SK-N-SH treated with all-trans-retinoic acid at 6 μM for 48 hours (cell line): Measurements from ENCODE around the gene KBTBD4.

Experiments used
- ATAC-seq: fragments of 200-7000 bp; cut with Tn5 transposase; 3 replicates; pipeline ENCODE4 v1.9.1; 2020; ENCODE audit warnings: mild to moderate bottlenecking, moderate library complexity
- ARNTL ChIP-seq: fragments of 450-650 bp; formaldehyde crosslinking; IDR thresholded peaks from 2 replicates; pipeline ENCODE4 v1.5.0; 2020; ENCODE audit warnings: low read depth, mild to moderate bottlenecking, moderate library complexity, borderline replicate concordance
- BACH2 ChIP-seq: fragments of 250-450 bp; sonication (Bioruptor Pico); IDR thresholded peaks from 2 replicates; pipeline ENCODE4 v1.9.0; 2021; ENCODE audit warnings: mild to moderate bottlenecking, borderline replicate concordance
- CSDC2 ChIP-seq: fragments of 250-450 bp; sonication (Bioruptor Pico); IDR thresholded peaks from 2 replicates; pipeline ENCODE4 v1.5.0; 2020; ENCODE audit warnings: mild to moderate bottlenecking, moderate library complexity
- ESRRG ChIP-seq: fragments of 250-450 bp; sonication (Bioruptor Pico); IDR thresholded peaks from 2 replicates; pipeline ENCODE4 v1.6.1; 2021; ENCODE audit warnings: mild to moderate bottlenecking
- GLIS3 ChIP-seq: fragments of 250-450 bp; sonication (Bioruptor Pico); IDR thresholded peaks from 2 replicates; pipeline ENCODE4 v1.5.0; 2020; ENCODE audit warnings: mild to moderate bottlenecking, moderate library complexity
- ISL1 ChIP-seq: fragments of 250-450 bp; sonication (Bioruptor Pico); IDR thresholded peaks from 2 replicates; pipeline ENCODE4 v2.1.2; 2022; ENCODE audit warnings: mild to moderate bottlenecking, moderate library complexity
- OSR1 ChIP-seq: fragments of 250-450 bp; sonication (Bioruptor Pico); IDR thresholded peaks from 2 replicates; pipeline ENCODE4 v1.8.0; 2022; ENCODE audit warnings: moderate library complexity, mild to moderate bottlenecking, inconsistent platforms
- PPARA ChIP-seq: fragments of 250-450 bp; sonication (Bioruptor Pico); IDR thresholded peaks from 2 replicates; pipeline ENCODE4 v1.5.0; 2020; ENCODE audit warnings: mild to moderate bottlenecking, borderline replicate concordance
- RARB ChIP-seq: fragments of 250-450 bp; sonication (Bioruptor Pico); IDR thresholded peaks from 2 replicates; pipeline ENCODE4 v1.8.0; 2021; ENCODE audit warnings: mild to moderate bottlenecking, moderate library complexity
- SNAI2 ChIP-seq: fragments of 250-450 bp; sonication (Bioruptor Pico); IDR thresholded peaks from 2 replicates; pipeline ENCODE4 v1.5.0; 2020; ENCODE audit warnings: mild to moderate bottlenecking, moderate library complexity
- TCF4 ChIP-seq: fragments of 250-450 bp; sonication (Bioruptor Pico); IDR thresholded peaks from 2 replicates; pipeline ENCODE4 v1.8.0; 2021; ENCODE audit warnings: mild to moderate bottlenecking, moderate library complexity, borderline replicate concordance
- TOX ChIP-seq: fragments of 250-450 bp; sonication (Bioruptor Pico); IDR thresholded peaks from 2 replicates; pipeline ENCODE4 v1.8.0; 2021; ENCODE audit warnings: mild to moderate bottlenecking, moderate library complexity, borderline replicate concordance
- ZC3H10 ChIP-seq: fragments of 250-450 bp; sonication (Bioruptor Pico); IDR thresholded peaks from 2 replicates; pipeline ENCODE4 v1.5.1; 2021; ENCODE audit warnings: mild to moderate bottlenecking, moderate library complexity
- ZFP30 ChIP-seq: fragments of 450-650 bp; formaldehyde crosslinking; IDR thresholded peaks from 2 replicates; pipeline ENCODE4 v1.5.0; 2022; ENCODE audit warnings: mild to moderate bottlenecking, moderate library complexity
- ZNF565 ChIP-seq: fragments of 450-650 bp; formaldehyde crosslinking; conservative IDR thresholded peaks from 2 replicates; pipeline ENCODE4 v1.5.0; 2020; ENCODE audit warnings: low read depth, mild to moderate bottlenecking, moderate library complexity
- ZNF70 ChIP-seq: fragments of 450-650 bp; formaldehyde crosslinking; IDR thresholded peaks from 2 replicates; pipeline ENCODE4 v1.5.0; 2020; ENCODE audit warnings: mild to moderate bottlenecking, moderate library complexity
- ZNF8 ChIP-seq: fragments of 450-650 bp; formaldehyde crosslinking; IDR thresholded peaks from 2 replicates; pipeline ENCODE4 v1.5.0; 2020; ENCODE audit warnings: mild to moderate bottlenecking, moderate library complexity
- TF ChIP-seq, protein P1 (sequence below): fragments of 250-450 bp; sonication (Bioruptor Pico); IDR thresholded peaks from 2 replicates; pipeline ENCODE4 v1.8.0; 2021; ENCODE audit warnings: low read depth, mild to moderate bottlenecking, moderate library complexity, borderline replicate concordance
- TF ChIP-seq, protein P2 (sequence below): fragments of 250-450 bp; sonication (Bioruptor Pico); IDR thresholded peaks from 2 replicates; pipeline ENCODE4 v1.5.1; 2021; ENCODE audit warnings: mild to moderate bottlenecking, moderate library complexity
- TF ChIP-seq, protein P3 (sequence below): fragments of 250-450 bp; sonication (Bioruptor Pico); IDR thresholded peaks from 2 replicates; pipeline ENCODE4 v1.5.0; 2020; ENCODE audit warnings: mild to moderate bottlenecking, moderate library complexity
- TF ChIP-seq, protein P4 (sequence below): fragments of 250-450 bp; sonication (Bioruptor Pico); IDR thresholded peaks from 2 replicates; pipeline ENCODE4 v1.5.1; 2020; ENCODE audit warnings: low read depth, mild to moderate bottlenecking, moderate library complexity
- TF ChIP-seq, protein P5 (sequence below): fragments of 250-450 bp; sonication (Bioruptor Pico); IDR thresholded peaks from 2 replicates; pipeline ENCODE4 v1.8.0; 2020; ENCODE audit warnings: mild to moderate bottlenecking, moderate library complexity, borderline replicate concordance

Gene KBTBD4

DNA sequence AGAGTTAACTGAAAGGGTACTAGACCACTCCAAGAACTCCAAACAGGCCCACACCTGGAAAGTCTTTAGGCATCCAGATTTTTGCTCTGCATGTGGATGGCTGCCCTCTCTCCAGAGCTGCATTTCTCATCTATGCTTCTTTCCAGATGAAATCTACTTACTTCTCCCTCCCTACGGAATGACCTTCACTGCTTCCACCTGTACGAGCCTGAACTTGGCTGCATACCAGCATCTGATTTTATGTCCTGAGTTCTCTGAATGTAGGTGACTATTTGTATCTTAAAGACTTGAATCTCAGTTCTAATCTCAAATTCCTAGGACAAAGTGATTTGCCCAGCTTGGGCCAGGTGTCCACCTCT is 39.1 kb downstream of the KBTBD4 start:
- TF ChIP-seq ESRRG (CRISPR knock-in tag) (no peak), ZNF8 (CRISPR knock-in tag) (no peak), ZNF565 (CRISPR knock-in tag) (no peak), BACH2 (no peak), SNAI2 (CRISPR knock-in tag) (no peak), ZFP30 (CRISPR knock-in tag) (no peak), ARNTL (CRISPR knock-in tag) (no peak), PPARA (no peak), ZC3H10 (no peak), TCF4 (CRISPR knock-in tag) (no peak), ZNF70 (CRISPR knock-in tag) (no peak), GLIS3 (CRISPR knock-in tag) (no peak), CSDC2 (CRISPR knock-in tag) (no peak), RARB (CRISPR knock-in tag) (no peak), OSR1 (no peak), ISL1 (no peak)
- TF ChIP-seq, protein P1, sequence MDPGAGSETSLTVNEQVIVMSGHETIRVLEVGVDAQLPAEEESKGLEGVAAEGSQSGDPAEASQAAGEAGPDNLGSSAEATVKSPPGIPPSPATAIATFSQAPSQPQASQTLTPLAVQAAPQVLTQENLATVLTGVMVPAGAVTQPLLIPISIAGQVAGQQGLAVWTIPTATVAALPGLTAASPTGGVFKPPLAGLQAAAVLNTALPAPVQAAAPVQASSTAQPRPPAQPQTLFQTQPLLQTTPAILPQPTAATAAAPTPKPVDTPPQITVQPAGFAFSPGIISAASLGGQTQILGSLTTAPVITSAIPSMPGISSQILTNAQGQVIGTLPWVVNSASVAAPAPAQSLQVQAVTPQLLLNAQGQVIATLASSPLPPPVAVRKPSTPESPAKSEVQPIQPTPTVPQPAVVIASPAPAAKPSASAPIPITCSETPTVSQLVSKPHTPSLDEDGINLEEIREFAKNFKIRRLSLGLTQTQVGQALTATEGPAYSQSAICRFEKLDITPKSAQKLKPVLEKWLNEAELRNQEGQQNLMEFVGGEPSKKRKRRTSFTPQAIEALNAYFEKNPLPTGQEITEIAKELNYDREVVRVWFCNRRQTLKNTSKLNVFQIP (CRISPR knock-in tag), result no peak
- TF ChIP-seq, protein P2, sequence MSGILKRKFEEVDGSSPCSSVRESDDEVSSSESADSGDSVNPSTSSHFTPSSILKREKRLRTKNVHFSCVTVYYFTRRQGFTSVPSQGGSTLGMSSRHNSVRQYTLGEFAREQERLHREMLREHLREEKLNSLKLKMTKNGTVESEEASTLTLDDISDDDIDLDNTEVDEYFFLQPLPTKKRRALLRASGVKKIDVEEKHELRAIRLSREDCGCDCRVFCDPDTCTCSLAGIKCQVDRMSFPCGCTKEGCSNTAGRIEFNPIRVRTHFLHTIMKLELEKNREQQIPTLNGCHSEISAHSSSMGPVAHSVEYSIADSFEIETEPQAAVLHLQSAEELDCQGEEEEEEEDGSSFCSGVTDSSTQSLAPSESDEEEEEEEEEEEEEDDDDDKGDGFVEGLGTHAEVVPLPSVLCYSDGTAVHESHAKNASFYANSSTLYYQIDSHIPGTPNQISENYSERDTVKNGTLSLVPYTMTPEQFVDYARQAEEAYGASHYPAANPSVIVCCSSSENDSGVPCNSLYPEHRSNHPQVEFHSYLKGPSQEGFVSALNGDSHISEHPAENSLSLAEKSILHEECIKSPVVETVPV (CRISPR knock-in tag), result no peak
- ATAC-seq, result no peak

DNA sequence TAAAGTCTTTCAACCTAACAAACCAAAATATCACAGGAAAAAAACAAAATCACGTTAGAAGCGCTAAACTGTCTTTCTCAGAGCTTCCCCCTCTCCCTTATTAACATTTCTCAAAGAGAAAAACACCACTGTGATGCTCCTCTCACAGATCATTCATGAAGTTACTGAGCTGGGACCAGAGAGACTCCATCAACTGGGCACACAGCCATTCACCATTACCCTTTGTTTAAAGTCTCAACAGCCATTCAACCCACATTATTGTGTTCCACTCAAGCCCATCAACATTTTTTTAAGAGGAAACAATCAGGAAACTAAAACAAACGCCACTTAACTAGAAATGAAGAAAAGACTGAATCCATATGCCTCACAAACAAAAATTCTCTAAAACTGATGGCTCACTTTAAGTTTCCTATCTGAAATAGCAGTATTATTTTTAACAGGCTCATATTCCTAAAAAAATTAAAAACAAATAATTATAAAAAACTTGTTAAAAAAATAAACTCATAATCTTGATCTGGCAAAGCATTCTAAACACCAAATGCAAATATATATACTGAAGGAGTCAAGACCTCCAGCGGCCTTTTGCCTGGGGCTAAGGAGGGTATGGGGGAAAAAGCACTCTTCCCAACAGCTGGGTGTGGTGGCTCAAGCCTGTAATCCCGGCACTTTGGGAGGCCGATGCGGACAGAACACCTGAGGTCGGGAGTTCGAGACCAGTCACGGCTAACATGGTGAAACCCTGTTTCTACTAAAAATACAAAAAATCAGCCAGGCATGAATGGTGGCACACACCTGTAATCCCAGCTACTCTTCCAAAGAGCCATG is 39.8 kb downstream of the KBTBD4 start:
- ATAC-seq, result no peak
- TF ChIP-seq SNAI2 (CRISPR knock-in tag) (no peak), ZNF70 (CRISPR knock-in tag) (no peak), ZFP30 (CRISPR knock-in tag) (no peak), PPARA (no peak), GLIS3 (CRISPR knock-in tag) (no peak), ARNTL (CRISPR knock-in tag) (no peak), ESRRG (CRISPR knock-in tag) (no peak), ZC3H10 (no peak), ZNF8 (CRISPR knock-in tag) (no peak), TOX (CRISPR knock-in tag) (no peak), ZNF565 (CRISPR knock-in tag) (no peak), OSR1 (no peak), TCF4 (CRISPR knock-in tag) (no peak), RARB (CRISPR knock-in tag) (no peak)
- TF ChIP-seq, protein P2 (CRISPR knock-in tag), result no peak
- TF ChIP-seq, protein P3, sequence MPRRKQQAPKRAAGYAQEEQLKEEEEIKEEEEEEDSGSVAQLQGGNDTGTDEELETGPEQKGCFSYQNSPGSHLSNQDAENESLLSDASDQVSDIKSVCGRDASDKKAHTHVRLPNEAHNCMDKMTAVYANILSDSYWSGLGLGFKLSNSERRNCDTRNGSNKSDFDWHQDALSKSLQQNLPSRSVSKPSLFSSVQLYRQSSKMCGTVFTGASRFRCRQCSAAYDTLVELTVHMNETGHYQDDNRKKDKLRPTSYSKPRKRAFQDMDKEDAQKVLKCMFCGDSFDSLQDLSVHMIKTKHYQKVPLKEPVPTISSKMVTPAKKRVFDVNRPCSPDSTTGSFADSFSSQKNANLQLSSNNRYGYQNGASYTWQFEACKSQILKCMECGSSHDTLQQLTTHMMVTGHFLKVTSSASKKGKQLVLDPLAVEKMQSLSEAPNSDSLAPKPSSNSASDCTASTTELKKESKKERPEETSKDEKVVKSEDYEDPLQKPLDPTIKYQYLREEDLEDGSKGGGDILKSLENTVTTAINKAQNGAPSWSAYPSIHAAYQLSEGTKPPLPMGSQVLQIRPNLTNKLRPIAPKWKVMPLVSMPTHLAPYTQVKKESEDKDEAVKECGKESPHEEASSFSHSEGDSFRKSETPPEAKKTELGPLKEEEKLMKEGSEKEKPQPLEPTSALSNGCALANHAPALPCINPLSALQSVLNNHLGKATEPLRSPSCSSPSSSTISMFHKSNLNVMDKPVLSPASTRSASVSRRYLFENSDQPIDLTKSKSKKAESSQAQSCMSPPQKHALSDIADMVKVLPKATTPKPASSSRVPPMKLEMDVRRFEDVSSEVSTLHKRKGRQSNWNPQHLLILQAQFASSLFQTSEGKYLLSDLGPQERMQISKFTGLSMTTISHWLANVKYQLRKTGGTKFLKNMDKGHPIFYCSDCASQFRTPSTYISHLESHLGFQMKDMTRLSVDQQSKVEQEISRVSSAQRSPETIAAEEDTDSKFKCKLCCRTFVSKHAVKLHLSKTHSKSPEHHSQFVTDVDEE (CRISPR knock-in tag), result no peak
- TF ChIP-seq, protein P4, sequence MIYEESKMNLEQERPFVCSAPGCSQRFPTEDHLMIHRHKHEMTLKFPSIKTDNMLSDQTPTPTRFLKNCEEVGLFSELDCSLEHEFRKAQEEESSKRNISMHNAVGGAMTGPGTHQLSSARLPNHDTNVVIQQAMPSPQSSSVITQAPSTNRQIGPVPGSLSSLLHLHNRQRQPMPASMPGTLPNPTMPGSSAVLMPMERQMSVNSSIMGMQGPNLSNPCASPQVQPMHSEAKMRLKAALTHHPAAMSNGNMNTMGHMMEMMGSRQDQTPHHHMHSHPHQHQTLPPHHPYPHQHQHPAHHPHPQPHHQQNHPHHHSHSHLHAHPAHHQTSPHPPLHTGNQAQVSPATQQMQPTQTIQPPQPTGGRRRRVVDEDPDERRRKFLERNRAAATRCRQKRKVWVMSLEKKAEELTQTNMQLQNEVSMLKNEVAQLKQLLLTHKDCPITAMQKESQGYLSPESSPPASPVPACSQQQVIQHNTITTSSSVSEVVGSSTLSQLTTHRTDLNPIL (CRISPR knock-in tag), result no peak
- TF ChIP-seq, protein P5, sequence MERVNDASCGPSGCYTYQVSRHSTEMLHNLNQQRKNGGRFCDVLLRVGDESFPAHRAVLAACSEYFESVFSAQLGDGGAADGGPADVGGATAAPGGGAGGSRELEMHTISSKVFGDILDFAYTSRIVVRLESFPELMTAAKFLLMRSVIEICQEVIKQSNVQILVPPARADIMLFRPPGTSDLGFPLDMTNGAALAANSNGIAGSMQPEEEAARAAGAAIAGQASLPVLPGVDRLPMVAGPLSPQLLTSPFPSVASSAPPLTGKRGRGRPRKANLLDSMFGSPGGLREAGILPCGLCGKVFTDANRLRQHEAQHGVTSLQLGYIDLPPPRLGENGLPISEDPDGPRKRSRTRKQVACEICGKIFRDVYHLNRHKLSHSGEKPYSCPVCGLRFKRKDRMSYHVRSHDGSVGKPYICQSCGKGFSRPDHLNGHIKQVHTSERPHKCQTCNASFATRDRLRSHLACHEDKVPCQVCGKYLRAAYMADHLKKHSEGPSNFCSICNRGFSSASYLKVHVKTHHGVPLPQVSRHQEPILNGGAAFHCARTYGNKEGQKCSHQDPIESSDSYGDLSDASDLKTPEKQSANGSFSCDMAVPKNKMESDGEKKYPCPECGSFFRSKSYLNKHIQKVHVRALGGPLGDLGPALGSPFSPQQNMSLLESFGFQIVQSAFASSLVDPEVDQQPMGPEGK (CRISPR knock-in tag), result no peak
- TF ChIP-seq, protein P1 (CRISPR knock-in tag), result no peak
